GM21737 (cell line): ENCODE results near the gene FAIM2.

Experiments used
- ATAC-seq: cut with Tn5 transposase; IDR thresholded peaks from one replicate; pipeline ENCODE4 v1.9.1; 2021; ENCODE audit warnings: mild to moderate bottlenecking, moderate library complexity; ENCODE audit not compliant: unreplicated experiment

The FAIM2 gene

GRCh38 chr12:49939707-49940106, 36.0 kb upstream of the FAIM2 start:
- ATAC-seq = no peak

DNA sequence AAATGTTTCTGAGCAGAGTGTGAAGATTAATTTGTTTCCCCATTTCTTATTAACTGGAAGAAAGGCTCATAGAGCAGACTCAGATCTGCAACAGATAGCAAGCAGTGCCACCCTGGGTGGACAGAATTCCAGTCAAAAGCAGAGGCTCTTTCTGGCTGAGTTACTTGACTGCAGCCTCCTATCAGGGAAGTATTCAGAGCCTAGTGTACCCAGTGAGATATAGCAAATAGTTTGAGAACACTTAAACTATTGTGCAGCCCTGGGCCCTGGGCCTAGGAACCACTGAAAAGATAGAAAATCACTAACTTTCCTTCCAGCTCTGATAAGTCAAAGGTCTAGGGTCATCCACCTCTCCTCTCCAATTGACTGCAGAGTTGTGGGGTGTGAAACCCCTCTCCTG, 35.6 kb upstream of the FAIM2 start:
- ATAC-seq = no peak

DNA sequence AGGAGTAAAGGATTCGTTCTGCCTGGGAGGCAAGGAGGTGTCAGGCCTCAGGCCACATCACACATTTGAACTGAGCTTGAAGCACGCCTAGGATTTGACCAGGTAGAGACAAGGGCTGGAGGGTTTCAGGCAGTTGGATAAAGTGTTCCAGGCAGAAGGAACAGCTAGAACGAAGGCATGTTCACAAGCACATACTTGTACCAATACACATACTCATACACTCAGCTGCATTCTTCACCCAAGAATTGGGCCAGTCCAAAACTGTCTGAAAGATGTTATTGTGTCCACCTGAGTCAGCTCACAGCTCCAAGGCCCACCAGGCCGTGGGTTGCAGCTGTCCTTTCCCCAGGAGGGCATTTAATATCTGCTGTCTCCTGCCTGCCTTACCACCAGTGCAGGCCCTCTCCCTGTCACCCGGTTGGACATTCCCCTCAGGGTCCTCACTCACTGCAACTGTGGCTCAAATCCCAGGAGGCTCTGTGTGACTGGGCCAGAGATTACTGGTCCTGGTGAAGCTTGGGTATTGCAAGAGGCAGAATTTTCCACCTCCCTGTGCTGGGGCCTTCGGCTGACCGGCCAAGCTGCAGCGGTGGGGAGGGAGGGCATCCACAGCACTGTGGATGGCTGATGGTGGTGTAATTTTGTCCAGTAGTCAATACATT, 34.1 kb upstream of the FAIM2 start:
- ATAC-seq = no peak

GRCh38 chr12:49936925-49937324, 33.2 kb upstream of the FAIM2 start:
- ATAC-seq = no peak

GRCh38 chr12:49934505-49934904, 30.8 kb upstream of the FAIM2 start:
- no peak for ATAC-seq

GRCh38 chr12:49933796-49934195, 30.1 kb upstream of the FAIM2 start:
- no peak for ATAC-seq

DNA sequence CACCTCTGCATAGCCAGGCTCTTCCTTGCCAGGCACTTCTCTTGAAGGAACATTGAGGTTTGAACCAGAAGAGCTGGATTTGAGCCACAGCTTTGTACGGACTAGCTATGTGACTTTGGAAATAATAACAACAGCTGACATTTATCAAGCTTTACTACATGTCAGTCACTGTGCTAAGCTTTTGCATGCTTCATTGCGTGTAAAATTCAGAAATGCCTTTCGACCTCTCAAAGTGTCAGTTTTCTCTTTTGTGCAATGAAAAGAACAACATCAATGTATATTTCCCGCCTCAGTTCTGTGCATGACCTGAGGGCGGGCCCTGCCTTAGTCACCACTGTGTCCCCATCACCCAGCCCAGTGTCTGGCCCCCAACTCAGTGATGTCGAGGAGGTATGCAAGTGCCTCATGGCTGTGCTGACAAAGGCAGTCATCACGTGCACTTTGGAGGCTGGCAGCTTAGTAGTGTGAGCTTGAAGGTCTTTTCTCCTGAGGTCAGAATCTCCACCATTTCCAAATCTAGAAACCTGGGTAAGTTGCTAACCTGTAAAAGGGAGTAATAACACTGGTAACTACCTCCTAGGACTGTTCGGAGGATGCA, 28.9 kb upstream of the FAIM2 start:
- ATAC-seq = no peak

- no peak for ATAC-seq
Observed at GRCh38 chr12:49932023-49932422, 28.3 kb upstream of the FAIM2 start.

- ATAC-seq = no peak
Observed at GRCh38 chr12:49930515-49931288, 27.0 kb upstream of the FAIM2 start.

GRCh38 chr12:49929581-49929980, 25.9 kb upstream of the FAIM2 start:
- no peak for ATAC-seq

- ATAC-seq = no peak
Observed at GRCh38 chr12:49928471-49928870, 24.8 kb upstream of the FAIM2 start.

GRCh38 chr12:49925433-49926204, 21.9 kb upstream of the FAIM2 start:
- ATAC-seq = no peak

GRCh38 chr12:49924628-49925246, 21.0 kb upstream of the FAIM2 start:
- no peak for ATAC-seq

DNA sequence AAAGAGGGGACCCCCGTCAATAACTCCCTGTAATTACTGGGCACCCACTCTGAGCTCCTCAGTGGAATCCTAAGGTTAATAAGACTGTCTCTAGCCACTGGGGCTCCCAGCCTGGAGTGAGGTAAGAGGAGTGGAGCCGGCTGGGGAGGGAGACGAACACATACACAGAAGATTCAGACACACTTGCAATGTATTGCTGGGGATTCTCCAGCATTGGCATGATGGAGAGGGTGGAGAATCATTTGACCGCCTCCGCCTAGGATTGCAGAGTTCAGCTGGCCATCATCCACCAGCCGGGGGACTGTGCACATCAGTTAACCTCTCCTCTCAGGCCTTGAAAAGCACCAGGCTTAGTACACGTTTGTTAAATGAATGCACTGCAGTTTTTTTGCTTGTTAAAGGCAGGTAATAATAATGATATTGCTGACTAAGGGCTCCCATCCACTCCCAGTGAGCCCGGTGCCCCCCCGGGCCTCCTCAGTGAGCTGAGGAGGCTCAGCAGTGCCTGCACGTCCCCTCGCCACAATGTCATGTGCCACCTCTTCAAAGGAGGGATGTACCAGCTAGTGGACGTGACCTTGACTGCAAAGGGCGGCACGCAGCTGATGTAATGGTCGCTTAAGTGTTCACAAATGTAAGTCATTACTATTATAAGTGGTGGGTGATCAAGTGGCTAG, 20.3 kb upstream of the FAIM2 start:
- no peak for ATAC-seq

DNA sequence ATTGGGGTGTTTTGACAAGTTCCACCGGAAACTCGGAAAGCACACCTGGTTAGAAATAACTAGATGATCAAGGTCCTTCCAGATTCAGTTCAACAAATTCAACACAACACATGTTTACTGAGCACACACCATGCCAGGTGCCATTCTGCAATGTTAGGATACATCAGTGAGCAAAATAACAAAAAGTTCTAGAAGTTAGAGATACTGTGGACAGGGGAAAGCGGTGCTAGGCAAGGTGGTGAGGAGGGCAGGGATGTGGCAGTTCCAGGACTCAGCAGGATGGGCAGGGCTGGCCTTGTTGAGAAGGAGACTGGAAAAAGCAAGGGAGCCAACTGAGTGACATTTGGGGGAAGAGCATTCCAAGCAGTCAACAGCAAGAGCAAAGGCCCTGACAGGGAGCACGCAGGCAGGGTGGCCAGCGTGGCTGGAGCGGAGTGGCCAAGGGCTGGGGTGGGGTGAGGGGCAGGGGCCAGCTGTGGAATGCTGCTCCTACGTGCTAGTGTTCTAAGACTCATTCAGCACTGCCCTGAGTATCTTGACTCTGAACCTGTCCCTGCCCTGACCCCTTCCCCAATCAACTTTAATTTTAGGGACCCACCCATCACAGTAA, 19.4 kb upstream of the FAIM2 start:
- ATAC-seq = no peak

DNA sequence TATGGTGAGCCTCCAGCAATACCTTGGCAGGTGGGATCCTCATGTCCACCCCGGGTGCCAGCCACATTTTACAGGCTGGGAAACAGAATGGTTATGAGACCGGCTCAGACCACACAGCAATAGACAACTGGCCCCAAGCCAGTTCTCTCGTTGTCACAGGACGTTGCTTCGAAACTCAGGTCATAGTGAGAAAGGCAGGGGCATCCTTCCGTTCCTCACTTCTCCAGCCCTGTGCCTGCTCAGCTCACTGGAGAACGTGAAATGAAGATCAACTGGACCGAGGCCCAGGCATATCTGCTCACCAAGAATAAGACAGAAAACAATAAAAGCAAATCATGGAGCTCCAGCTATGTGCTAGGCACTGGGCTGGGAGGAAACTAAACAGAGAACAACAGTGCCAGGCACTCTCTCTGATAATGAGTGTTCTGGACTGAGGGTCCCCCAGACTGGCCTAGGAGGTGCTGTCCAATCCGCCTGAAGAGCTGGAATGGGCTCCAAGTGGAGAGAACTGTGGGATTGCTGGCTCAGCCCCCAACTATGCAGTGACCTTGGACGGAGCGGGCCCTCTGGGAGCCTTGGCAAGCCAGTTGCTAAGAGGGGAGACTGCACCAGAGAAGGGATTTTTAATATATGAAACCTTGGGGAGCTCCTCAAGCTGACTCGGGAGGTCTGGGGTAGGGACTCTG, 18.8 kb upstream of the FAIM2 start:
- ATAC-seq = no peak

DNA sequence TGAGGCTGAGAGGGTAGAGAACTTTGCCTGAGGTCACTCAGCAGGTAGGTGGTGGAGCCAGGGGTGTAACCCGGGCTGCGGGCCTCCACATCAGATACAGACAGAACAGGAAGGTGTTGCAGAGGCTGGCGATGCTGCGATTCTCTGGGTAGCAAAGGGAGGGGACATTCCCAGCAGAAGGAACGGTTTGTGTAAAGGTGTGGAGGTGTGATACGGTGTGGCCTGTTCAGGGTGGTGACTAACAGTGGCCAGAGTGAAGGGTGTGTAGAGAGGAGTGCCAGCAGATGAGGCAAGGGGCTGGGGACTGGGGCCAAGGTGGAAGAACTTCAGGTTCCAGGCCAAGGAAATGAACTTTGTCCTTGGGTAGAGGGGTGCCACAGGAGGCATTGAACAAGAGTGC, 18.2 kb upstream of the FAIM2 start:
- no peak for ATAC-seq

DNA sequence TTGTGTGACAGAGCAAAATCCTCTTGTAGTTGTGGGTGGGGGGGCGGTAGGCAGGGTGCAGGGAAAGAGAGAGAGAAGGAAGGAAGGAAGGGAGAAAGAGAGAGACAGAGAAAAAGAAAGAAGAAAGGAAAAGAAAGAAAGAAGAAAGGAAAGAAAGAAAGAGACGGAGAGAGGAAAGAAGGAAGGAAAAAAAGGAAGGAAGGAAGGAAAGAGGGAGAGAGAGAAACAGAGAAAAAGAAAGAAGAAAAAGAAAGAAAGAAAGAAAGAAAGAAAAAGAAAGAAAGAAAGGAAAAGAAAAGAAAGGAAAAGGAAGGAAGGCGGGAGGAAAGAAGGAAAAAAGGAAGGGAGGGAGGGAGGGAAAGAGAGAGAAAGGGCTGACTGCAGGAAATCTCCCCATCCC, 17.6 kb upstream of the FAIM2 start:
- no peak for ATAC-seq

DNA sequence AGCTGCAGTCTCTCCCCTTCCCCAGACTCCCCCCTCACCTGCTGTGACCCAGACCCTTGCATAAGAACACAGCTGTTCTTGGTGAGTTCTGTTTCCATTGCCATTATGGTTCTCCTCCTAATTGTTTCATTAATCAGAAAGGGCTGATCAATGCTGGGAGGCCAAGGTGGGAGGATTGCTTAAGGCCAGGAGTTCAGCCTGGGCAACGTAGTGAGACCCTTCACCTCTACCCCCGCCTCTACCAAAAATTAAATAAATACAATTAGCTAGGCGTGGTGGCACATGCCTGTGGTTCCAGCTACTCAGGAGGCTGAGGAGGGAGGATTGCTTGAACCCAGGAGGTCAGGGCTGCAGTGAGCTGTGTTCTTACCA, 17.2 kb upstream of the FAIM2 start:
- ATAC-seq = no peak
